ENCODE measurements around the gene CCDC57.

GRCh38 chr17:82164853-82165252 is 47.8 kb downstream of the CCDC57 start:
- TF ChIP-seq TAF1 (conservative IDR thresholded peaks at IDR 0.05) (no peak), CTCF (IDR thresholded peaks at IDR 0.05; ENCODE audit: low read depth, low read length, missing input control) (no peak), MAX (IDR thresholded peaks at IDR 0.05) (no peak), ATF3 (IDR thresholded peaks at IDR 0.05) (no peak), RXRA (IDR thresholded peaks at IDR 0.05) (no peak), REST (IDR thresholded peaks at IDR 0.05) (no peak)

All from liver (tissue), 3 donors.